ENCODE measurements around the gene CNN2. TPM values are rescaled to one million over a fixed set of nuclear protein-coding genes. Genes with fewer than 3 reads are reported as not detected.
A peak's percentile ranks its signal among the peaks of the same experiment; 100 is the strongest.

CNN2 gene
- total and polyA plus RNA-seq, 9 of the 15 experiments (the other 6 are each of a cell fraction or from before 2014, with no cell fraction given), result 12.1 to 174 (median 52.7) TPM

- Histone ChIP-seq H3K9ac (ENCODE audit: insufficient read depth in 1 of 2, low read depth in 2 of 2, low read length in 2 of 2) (peak overlapping the region in 1 of 2 experiments; percentile 75; a peak in 2 of 4 replicates), H3K4me2 (ENCODE audit: insufficient read depth, low read length) (peak overlapping the region; percentile 46; the same call in 1 of the 2 replicates), H2AFZ (ENCODE audit: low read depth, low read length) (no peak overlapping the region), H3K36me3 (ENCODE audit: control insufficient read depth, insufficient read depth, low read length) (peaks cover 84% of the 10 kb centered on the region; the same call in 2 of the 3 replicates), H3K9me3 (replicated peaks; ENCODE audit: control insufficient read depth, insufficient read depth, low read depth, low read length) (no peaks in the 10 kb centered on the region), H4K20me1 (replicated peaks; ENCODE audit: control insufficient read depth, insufficient read depth, low read length) (no peaks in the 10 kb centered on the region; the same call in 1 of the 2 replicates), H3K4me1 (replicated peaks in 1 of 2; ENCODE audit: control insufficient read depth in 2 of 2, insufficient read depth in 2 of 2, low read length in 2 of 2) (peaks cover 9 to 81% of the 10 kb centered on the region in 2 experiments; a peak in 4 of 5 replicates), H3K79me2 (ENCODE audit: control insufficient read depth, insufficient read depth, low read length) (no peaks in the 10 kb centered on the region; the same call in 2 of the 3 replicates), H3K27me3 (ENCODE audit: control insufficient read depth in 2 of 2, insufficient read depth in 2 of 2, low read length in 2 of 2) (no peaks in the 10 kb centered on the region), H3K9me1 (ENCODE audit: control insufficient read depth, insufficient read depth, low read length) (peaks cover 6% of the 10 kb centered on the region), H3K4me3 (no peak overlapping the region), H3K27ac (ENCODE audit: extremely low read depth, low read depth, low read length) (no peak overlapping the region)
- peak; percentile 81 to 89 (median 87) for DNase-seq (ENCODE audit: extremely low read depth in 1 of 4, low spot score in 3 of 4)
- no TSS peak for BruUV-seq (replicated peaks)
- intact Hi-C loops (cut with micrococcal nuclease) (no loop called here), in situ Hi-C loops (cut with MboI) (no loop called here)
- ChIA-PET CTCF (ENCODE audit: low intra/inter-chr PET ratio) (no interaction called here), POLR2A (interaction anchor here (0.5 to 1.1 kb wide), 5 partner anchors 10 to 253 kb away, joined by 3 to 6 read pairs (median 3); partner anchors contain the start of gene CNN2)
- 1% methylated on average over 24 of the region's 47 CpGs for WGBS (ENCODE audit: insufficient coverage, low coverage, missing lambda C conversion rate)
- FAIRE-seq, result peak; percentile 6
- ATAC-seq, result peak; percentile 82
- no peak for TF ChIP-seq MAFF (IDR thresholded peaks at IDR 0.05; ENCODE audit: low read length)
- 0 out of 2 replicates have a peak, but pooled peaks have one; percentile 10 for TF ChIP-seq CBFB (CRISPR knock-in tag; IDR thresholded peaks at IDR 0.05)
- peak; percentile 59; the same call in 1 of the 2 replicates for TF ChIP-seq ZBTB7A (IDR thresholded peaks at IDR 0.05; ENCODE audit: borderline replicate concordance, control insufficient read depth, low read depth, low read length)
- no peak for TF ChIP-seq ELK1 (CRISPR knock-in tag; IDR thresholded peaks at IDR 0.05)
- TF ChIP-seq HES1 (IDR thresholded peaks at IDR 0.05; ENCODE audit: low read depth), result no peak
- TF ChIP-seq TSC22D4 (tag; IDR thresholded peaks at IDR 0.05), result no peak
- TF ChIP-seq DLX4 (CRISPR knock-in tag; IDR thresholded peaks at IDR 0.05), result no peak
- TF ChIP-seq GTF2B (IDR thresholded peaks at IDR 0.05; ENCODE audit: extremely low read depth, insufficient read length), result no peak
- TF ChIP-seq ZNF165 (CRISPR knock-in tag; IDR thresholded peaks at IDR 0.05; ENCODE audit: borderline replicate concordance), result no peak
- TF ChIP-seq U2AF1 (optimal IDR thresholded peaks at IDR 0.05; ENCODE audit: low read depth, low read length), result no peak
- peak; percentile 60 for TF ChIP-seq NFIC (IDR thresholded peaks at IDR 0.05)
- TF ChIP-seq ZFPM2 (CRISPR knock-in tag; IDR thresholded peaks at IDR 0.05), result no peak
- TF ChIP-seq GABPB1 (CRISPR knock-in tag; IDR thresholded peaks at IDR 0.05), result no peak
- TF ChIP-seq C11orf30 (IDR thresholded peaks at IDR 0.05; ENCODE audit: low read depth), result no peak
- TF ChIP-seq ARHGAP35 (IDR thresholded peaks at IDR 0.05; ENCODE audit: partially characterized antibody), result no peak
- no peak for TF ChIP-seq USF1 (CRISPR knock-in tag; IDR thresholded peaks at IDR 0.05)
- no peak for TF ChIP-seq NFE2L1 (tag; IDR thresholded peaks at IDR 0.05; ENCODE audit: borderline replicate concordance, low read depth)
- 0 out of 2 replicates have a peak, but pooled peaks have one; percentile 26 for TF ChIP-seq RB1 (IDR thresholded peaks at IDR 0.05; ENCODE audit: low read depth)
- no peak for TF ChIP-seq IRF2 (CRISPR knock-in tag; IDR thresholded peaks at IDR 0.05)
Observed at GRCh38 chr19:991174-991931, 35.1 kb upstream of the CNN2 start.
